H9 (cell line): ENCODE data around the gene PCDHGB7. TPM values are rescaled to one million over a fixed set of nuclear protein-coding genes. Genes with fewer than 3 reads are reported as not detected.

Source experiments
- DNase-seq: peaks from one replicate; pipeline ENCODE4 v3.0.0-alpha.2; 2017
- H2AFZ ChIP-seq: one replicate; pipeline ENCODE4 v1.6.1; 2013; ENCODE audit warnings: mild to moderate bottlenecking, low read length, control low read depth, moderate library complexity
- H2AK5ac ChIP-seq: 2 replicates; pipeline ENCODE4 v1.6.1; 2013; ENCODE audit warnings: low read length, control low read depth, mixed read lengths; ENCODE audit not compliant: insufficient read length
- H2BK120ac ChIP-seq: one replicate; pipeline ENCODE4 v1.6.1; 2013; ENCODE audit warnings: low read depth, mild to moderate bottlenecking, low read length, control low read depth, inconsistent platforms; ENCODE audit not compliant: poor library complexity, severe bottlenecking
- H2BK12ac ChIP-seq: 2 replicates; pipeline ENCODE4 v1.6.1; 2013; ENCODE audit warnings: low read length, control low read depth, mixed read lengths, low read depth; ENCODE audit not compliant: insufficient read length
- H2BK15ac ChIP-seq: 2 replicates; pipeline ENCODE4 v1.6.1; 2013; ENCODE audit warnings: low read depth, low read length, control low read depth
- H2BK20ac ChIP-seq: one replicate; pipeline ENCODE4 v1.6.1; 2013; ENCODE audit warnings: low read depth, mild to moderate bottlenecking, low read length, control low read depth, inconsistent platforms; ENCODE audit not compliant: poor library complexity, severe bottlenecking
- H2BK5ac ChIP-seq: 2 replicates; pipeline ENCODE4 v1.6.1; 2013; ENCODE audit warnings: low read length, control low read depth, mixed read lengths; ENCODE audit not compliant: insufficient read length
- H3K14ac ChIP-seq: 2 replicates; pipeline ENCODE4 v1.6.1; 2013; ENCODE audit warnings: low read length, control low read depth; ENCODE audit not compliant: insufficient read depth
- H3K18ac ChIP-seq: 2 replicates; pipeline ENCODE4 v1.6.1; 2013; ENCODE audit warnings: low read depth, mild to moderate bottlenecking, mixed read lengths, low read length, control low read depth; ENCODE audit not compliant: insufficient read length
- H3K23ac ChIP-seq: 2 replicates; pipeline ENCODE4 v1.6.1; 2013; ENCODE audit warnings: low read length, control low read depth, mixed read lengths, low read depth; ENCODE audit not compliant: insufficient read length
- H3K23me2 ChIP-seq: 2 replicates; pipeline ENCODE4 v1.6.1; 2013; ENCODE audit warnings: low read depth, mild to moderate bottlenecking, mixed read lengths, low read length, control low read depth; ENCODE audit not compliant: insufficient read length, poor library complexity, severe bottlenecking
- H3K27ac ChIP-seq: 2 replicates; pipeline ENCODE4 v1.5.1; 2013; ENCODE audit warnings: low read length, control low read depth, mixed read lengths, low read depth; ENCODE audit not compliant: insufficient read length
- H3K27me3 ChIP-seq: 2 replicates; pipeline ENCODE4 v1.6.1; 2013; ENCODE audit warnings: low read length, control low read depth, inconsistent platforms; ENCODE audit not compliant: insufficient read depth
- H3K4ac ChIP-seq: 2 replicates; pipeline ENCODE4 v1.6.1; 2013; ENCODE audit warnings: low read depth, mild to moderate bottlenecking, control low read depth, inconsistent platforms, low read length, moderate library complexity
- H3K4me1 ChIP-seq: 2 replicates; pipeline ENCODE4 v1.6.1; 2013; ENCODE audit warnings: low read length, control low read depth, inconsistent platforms; ENCODE audit not compliant: insufficient read depth
- H3K4me2 ChIP-seq: 2 replicates; pipeline ENCODE4 v1.6.1; 2013; ENCODE audit warnings: low read length, control low read depth, mixed read lengths; ENCODE audit not compliant: insufficient read length, insufficient read depth
- H3K56ac ChIP-seq: 2 replicates; pipeline ENCODE4 v1.6.1; 2013; ENCODE audit warnings: low read depth, mild to moderate bottlenecking, mixed read lengths, low read length, control low read depth; ENCODE audit not compliant: insufficient read length
- H3K79me1 ChIP-seq: 2 replicates; pipeline ENCODE4 v1.6.1; 2013; ENCODE audit warnings: low read depth, mild to moderate bottlenecking, moderate library complexity, low read length, control low read depth, inconsistent platforms; ENCODE audit not compliant: insufficient read depth, poor library complexity, severe bottlenecking
- H3K79me2 ChIP-seq: 2 replicates; pipeline ENCODE4 v1.6.1; 2013; ENCODE audit warnings: low read length, control low read depth, inconsistent platforms; ENCODE audit not compliant: insufficient read depth
- H3K9ac ChIP-seq: 2 replicates; pipeline ENCODE4 v1.6.1; 2013; ENCODE audit warnings: low read length, control low read depth, mixed read lengths; ENCODE audit not compliant: insufficient read length; ENCODE audit errors: extremely low read depth
- H3K9me3 ChIP-seq: one replicate; pipeline ENCODE4 v1.6.1; 2013; ENCODE audit warnings: low read depth, low read length, inconsistent platforms; ENCODE audit not compliant: control insufficient read depth
- H3T11ph ChIP-seq: one replicate; pipeline ENCODE4 v1.6.1; 2013; ENCODE audit warnings: mild to moderate bottlenecking, low read length, control low read depth, inconsistent platforms
- H4K20me1 ChIP-seq: one replicate; pipeline ENCODE4 v1.6.1; 2013; ENCODE audit not compliant: control insufficient read depth, insufficient read length, insufficient read depth
- H4K5ac ChIP-seq: 2 replicates; pipeline ENCODE4 v1.6.1; 2013; ENCODE audit warnings: low read depth, mild to moderate bottlenecking, mixed read lengths, low read length, control low read depth; ENCODE audit not compliant: insufficient read length
- H4K8ac ChIP-seq: replicated peaks from 2 replicates; pipeline ENCODE4 v1.6.1; 2013; ENCODE audit warnings: low read length, control low read depth, mixed read lengths, low read depth; ENCODE audit not compliant: insufficient read length
- H4K91ac ChIP-seq: 2 replicates; pipeline ENCODE4 v1.6.1; 2013; ENCODE audit warnings: low read depth, mild to moderate bottlenecking, moderate library complexity, mixed read lengths, low read length, control low read depth; ENCODE audit not compliant: insufficient read length
- H3K27ac Mint-ChIP-seq, 3 experiments: 2 replicates in 2 of 3; 3 replicates in 1 of 3; pipeline ENCODE4 v1.8.0; 2020 to 2021; ENCODE audit warnings: mixed read lengths in 3 of 3, mild to moderate bottlenecking in 1 of 3, moderate library complexity in 1 of 3
- H3K27me3 Mint-ChIP-seq: 2 replicates; pipeline ENCODE4 v1.8.0; 2021; ENCODE audit warnings: low read depth, mild to moderate bottlenecking, moderate library complexity, mixed read lengths
- H3K36me3 Mint-ChIP-seq, 3 experiments: 2 replicates in 2 of 3; 3 replicates in 1 of 3; pipeline ENCODE4 v1.8.0; 2020 to 2021; ENCODE audit warnings: low read depth in 3 of 3, mixed read lengths in 3 of 3; ENCODE audit not compliant: insufficient read depth in 1 of 3
- H3K4me1 Mint-ChIP-seq, 2 experiments: 2 replicates each; pipeline ENCODE4 v1.8.0; 2020; ENCODE audit warnings: mixed read lengths in 2 of 2
- H3K4me3 Mint-ChIP-seq, 2 experiments: 2 replicates in 1 of 2; 3 replicates in 1 of 2; pipeline ENCODE4 v1.8.0; 2020 to 2021; ENCODE audit warnings: mild to moderate bottlenecking in 2 of 2, mixed read lengths in 2 of 2, moderate library complexity in 1 of 2
- H3K9me3 Mint-ChIP-seq, 2 experiments: 2 replicates in 1 of 2; 3 replicates in 1 of 2; pipeline ENCODE4 v1.8.0; 2020; ENCODE audit warnings: mild to moderate bottlenecking in 2 of 2, mixed read lengths in 2 of 2, moderate library complexity in 1 of 2
- CTCF ChIP-seq: fragments of 200-600 bp; sonication (generic); conservative IDR thresholded peaks from 3 replicates; pipeline ENCODE4 v1.8.0; 2021; ENCODE audit warnings: antibody characterized with exemption, mild to moderate bottlenecking
- WGBS: extraction: QIAGEN DNeasy Blood & Tissue Kit; methylation state at CpG from one replicate; pipeline ENCODE4 v1.1.7; 2013; ENCODE audit warnings: missing lambda C conversion rate, low lambda C conversion rate, mixed read lengths; ENCODE audit not compliant: insufficient read length; ENCODE audit errors: extremely low coverage; 5-methylcytosine and 5-hydroxymethylcytosine counted together
- total RNA-seq: library from RNA; stranded (reverse); gene quantifications from 2 replicates; pipeline ENCODE4 v1.2.1, GENCODE V29; 2021

PCDHGB7 gene
- total RNA-seq, 1 experiment from 2014 or later = 7.7 TPM

- Histone ChIP-seq H4K8ac (no peak overlapping the region), H4K5ac (no peak overlapping the region), H3T11ph (no peak overlapping the region), H3K9ac (no peak overlapping the region), H3K23ac (no peak overlapping the region), H3K4ac (no peak overlapping the region), H3K56ac (no peak overlapping the region), H3K79me1 (no peaks in the 10 kb centered on the region), H2AK5ac (no peak overlapping the region), H3K18ac (no peak overlapping the region), H3K9me3 (no peaks in the 10 kb centered on the region), H2BK120ac (no peak overlapping the region), H2BK15ac (no peak overlapping the region), H2BK5ac (no peak overlapping the region), H2AFZ (no peak overlapping the region), H3K14ac (no peak overlapping the region), H2BK20ac (no peak overlapping the region), H3K4me1 (peaks cover 2% of the 10 kb centered on the region; the same call in 1 of the 2 replicates), H3K23me2 (no peaks in the 10 kb centered on the region), H4K20me1 (no peaks in the 10 kb centered on the region), H3K4me2 (no peak overlapping the region), H3K27ac (no peak overlapping the region), H4K91ac (no peak overlapping the region), H3K27me3 (no peaks in the 10 kb centered on the region), H3K79me2 (no peaks in the 10 kb centered on the region), H2BK12ac (no peak overlapping the region)
- TF ChIP-seq CTCF = no peak
- Mint-ChIP-seq H3K4me1 (peaks cover 5 to 9% of the 10 kb centered on the region in 2 experiments; a peak in 3 of 4 replicates), H3K4me3 (no peak overlapping the region), H3K36me3 (peaks cover 6 to 13% (median 10%) of the 10 kb centered on the region in 3 experiments; a peak in 6 of 7 replicates), H3K27me3 (no peaks in the 10 kb centered on the region), H3K9me3 (peaks cover 11 to 14% of the 10 kb centered on the region in 2 experiments; a peak in 3 of 5 replicates), H3K27ac (no peak overlapping the region)
- no peak for DNase-seq
- no CpG with 5 or more reads among the region's 50 CpGs for WGBS
These were observed 24.2 kb downstream of the PCDHGB7 start for GRCh38 chr5:141441571-141442170.
